Ecto neural progenitor cell (in vitro differentiated cells): ENCODE results near the gene EML3.
"Not testable (repeated sequence)": the region's sequence is repeated elsewhere in the genome, so short reads cannot be mapped to it uniquely, and the experiment has no call there.

Experiments
- DNase-seq: peaks from one replicate; pipeline ENCODE4 v3.0.0-alpha.2; 2018; ENCODE audit warnings: low spot score

Gene EML3

GRCh38 chr11:62612366-62613290 is at the start of gene EML3, which contains the start of gene ROM1:
TSS of gene EML3 (minus strand) at chr11:62612775. CDS start at chr11:62612457, 318 bp downstream.
TSS of gene ROM1 (plus strand) at chr11:62613257. CDS start at chr11:62613282, 25 bp downstream.
- peak; percentile 95 for DNase-seq

GRCh38 chr11:62656796-62657429 is 44.3 kb upstream of the EML3 start:
- DNase-seq = no peak

GRCh38 chr11:62654297-62654696 is 41.7 kb upstream of the EML3 start:
- DNase-seq = no peak

- no peak for DNase-seq
Observed at GRCh38 chr11:62652161-62653006, 39.8 kb upstream of the EML3 start.

- not testable (repeated sequence) for DNase-seq
Observed at GRCh38 chr11:62650283-62650682, 37.7 kb upstream of the EML3 start.

GRCh38 chr11:62649486-62649885 is 36.9 kb upstream of the EML3 start:
- no peak for DNase-seq

- DNase-seq = no peak
Observed at GRCh38 chr11:62648967-62649364, 36.4 kb upstream of the EML3 start.

- no peak for DNase-seq
Observed at GRCh38 chr11:62648185-62648966, 35.8 kb upstream of the EML3 start.

- DNase-seq = no peak
Observed at GRCh38 chr11:62647609-62648005, 35.0 kb upstream of the EML3 start.

- DNase-seq = peak; percentile 55
Observed at GRCh38 chr11:62646825-62647608, 34.4 kb upstream of the EML3 start.

- DNase-seq = peak; percentile 99
Observed at GRCh38 chr11:62645946-62646824, 33.6 kb upstream of the EML3 start, which contains the start of gene GANAB. TSS of gene GANAB (minus strand) at chr11:62646613. CDS start at chr11:62646599, 14 bp downstream.

GRCh38 chr11:62645671-62645945 is 33.0 kb upstream of the EML3 start:
- no peak for DNase-seq

GRCh38 chr11:62644220-62644619 is 31.6 kb upstream of the EML3 start:
- no peak for DNase-seq

GRCh38 chr11:62632492-62632891 is 19.9 kb upstream of the EML3 start:
- no peak for DNase-seq

- DNase-seq = no peak
Observed at GRCh38 chr11:62627713-62628112, 15.1 kb upstream of the EML3 start.

GRCh38 chr11:62622476-62623089 is 10.0 kb upstream of the EML3 start:
- DNase-seq = no peak

- DNase-seq = peak; percentile 98
Observed at GRCh38 chr11:62621567-62622470, 9.2 kb upstream of the EML3 start, which contains the start of gene B3GAT3. TSS of gene B3GAT3 (minus strand) at chr11:62621986. CDS start at chr11:62621947, 39 bp downstream.

- DNase-seq = no peak
Observed at GRCh38 chr11:62621027-62621566, 8.5 kb upstream of the EML3 start.
